Uterus (tissue), 4 donors: ENCODE measurements around the gene NCAPD3. TPM values are rescaled to one million over a fixed set of nuclear protein-coding genes. Genes with fewer than 3 reads are reported as not detected.

Source experiments
- DNase-seq, 2 donors: peaks; one replicate each; pipeline ENCODE4 v3.0.0-alpha.2; 2019 to 2020
- H3K27ac ChIP-seq, 2 donors: fragments of 200-600 bp; sonication (generic); 1 replicate in 1 of 2; 2 replicates in 1 of 2; pipeline ENCODE4 v1.5.1; 2016 to 2018
- H3K27me3 ChIP-seq, 2 donors: fragments of 200-600 bp; sonication (generic); one replicate each; pipeline ENCODE4 v1.5.1; 2018 to 2019; ENCODE audit warnings: control low read depth in 1 of 2
- H3K36me3 ChIP-seq, 2 donors: fragments of 200-600 bp; sonication (generic); one replicate each; pipeline ENCODE4 v1.5.1; 2019; ENCODE audit warnings: control low read depth in 1 of 2
- H3K4me1 ChIP-seq, 2 donors: fragments of 200-600 bp; sonication (generic); one replicate each; pipeline ENCODE4 v1.5.1; 2018 to 2019; ENCODE audit warnings: control low read depth in 1 of 2
- H3K4me3 ChIP-seq, 2 donors: fragments of 200-600 bp; sonication (generic); 1 replicate in 1 of 2; 2 replicates in 1 of 2; pipeline ENCODE4 v1.5.1; 2018 to 2019; ENCODE audit warnings: mild to moderate bottlenecking in 1 of 2
- H3K9me3 ChIP-seq, 2 donors: fragments of 200-600 bp; sonication (generic); one replicate each; pipeline ENCODE4 v1.5.1; 2019; ENCODE audit warnings: control low read depth in 1 of 2
- CTCF ChIP-seq, 4 experiments: fragments of 200-600 bp in 2 of 4; fragments of 450-650 bp in 2 of 4; sonication (generic) in 2 of 4; IDR thresholded peaks; one replicate each; pipeline ENCODE4 v1.5.1; 2016 to 2019; ENCODE audit warnings: antibody characterized with exemption in 4 of 4, mild to moderate bottlenecking in 2 of 4, moderate library complexity in 1 of 4
- POLR2A ChIP-seq, 2 donors: fragments of 450-650 bp; IDR thresholded peaks; one replicate each; pipeline ENCODE4 v1.6.1; 2016; ENCODE audit warnings: antibody characterized with exemption in 2 of 2, mild to moderate bottlenecking in 1 of 2, moderate library complexity in 1 of 2
- intact Hi-C: fragments of 100-400 bp; cut with DNase I; formaldehyde crosslinking; loops from one replicate; pipeline ENCODE4 v1.15.1; 2023; ENCODE audit warnings: low total_unique reads
- total RNA-seq, 4 donors: library from RNA; depleted of rRNA in 3 of 4; stranded (reverse); fragments of >200 nt in 3 of 4; gene quantifications; one replicate each; pipeline versions ENCODE4 v1.1.0 to v1.2.4, GENCODE V29; 2014 to 2023
- donor health status: DM: yes; HTN: yes; CAD: no.

NCAPD3 gene
- total RNA-seq, 4 donors from 2014 or later, result 6.4 to 27.1 (median 9.9) TPM

DNA sequence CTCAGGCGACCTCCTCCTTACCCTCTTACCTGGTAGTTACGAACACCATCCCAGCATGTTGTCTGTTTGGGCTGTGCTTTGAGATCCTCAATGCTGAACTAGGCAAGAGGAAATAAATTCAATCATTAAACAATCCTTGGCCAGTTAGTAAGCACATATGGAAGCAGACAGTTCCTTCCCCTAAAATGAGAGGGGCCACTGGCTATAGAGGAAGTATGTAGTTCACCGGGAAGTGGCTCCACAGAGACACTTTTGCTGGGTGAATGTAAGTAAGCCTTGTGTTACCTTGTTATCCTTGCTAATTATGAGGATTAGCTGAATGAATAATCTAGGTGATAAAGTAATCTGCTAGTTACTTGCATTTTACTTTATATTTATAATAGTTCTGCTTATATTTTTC, 26.5 kb upstream of the NCAPD3 start:
- no peak overlapping the region for H3K4me3 ChIP-seq
- TF ChIP-seq CTCF (IDR thresholded peaks at IDR 0.05), result no peak
- TF ChIP-seq POLR2A (IDR thresholded peaks at IDR 0.05), result no peak
- peaks cover 6 to 7% of the 10 kb centered on the region in 2 donors for H3K4me1 ChIP-seq
- no peaks in the 10 kb centered on the region for H3K9me3 ChIP-seq
- no peak for DNase-seq
- H3K36me3 ChIP-seq, result no peaks in the 10 kb centered on the region
- H3K27me3 ChIP-seq, result no peaks in the 10 kb centered on the region
- intact Hi-C loops, result no loop called here
- H3K27ac ChIP-seq, result no peak overlapping the region

DNA sequence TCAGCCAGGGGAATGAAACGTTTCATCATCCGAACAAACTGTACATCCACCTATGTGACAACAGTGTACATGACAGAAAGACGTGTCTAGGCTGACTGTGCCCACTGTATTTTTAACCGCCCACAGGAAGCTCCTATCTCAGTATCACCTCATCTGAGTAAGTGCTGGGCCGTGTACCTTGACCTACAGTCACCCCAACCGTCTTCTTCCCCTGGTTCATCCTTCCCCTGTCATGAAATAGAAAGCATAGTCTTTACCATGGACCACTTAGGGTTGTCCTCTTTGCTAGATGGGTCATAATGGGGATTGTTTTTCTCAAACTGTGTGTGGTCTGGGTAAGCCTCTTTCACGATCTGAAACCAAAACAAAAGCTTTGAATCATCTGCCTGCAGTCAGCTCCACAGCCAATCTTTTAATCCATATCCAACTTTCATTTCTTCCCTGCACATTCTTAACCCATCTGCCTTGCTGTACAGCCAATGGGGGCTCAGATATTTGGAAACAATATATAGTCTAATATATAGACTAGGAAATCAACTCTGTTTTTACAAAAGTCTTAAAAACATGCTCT, 25.2 kb upstream of the NCAPD3 start:
- Histone ChIP-seq H3K36me3 (no peaks in the 10 kb centered on the region), H3K27me3 (no peaks in the 10 kb centered on the region), H3K4me3 (no peak overlapping the region), H3K4me1 (peaks cover 0 to 7% of the 10 kb centered on the region in 2 donors), H3K9me3 (no peaks in the 10 kb centered on the region), H3K27ac (no peak overlapping the region)
- intact Hi-C loops, result no loop called here
- TF ChIP-seq POLR2A (IDR thresholded peaks at IDR 0.05), result no peak
- no peak for DNase-seq

GRCh38 chr11:134246678-134247077, 22.9 kb upstream of the NCAPD3 start:
- H3K27ac ChIP-seq, result no peak overlapping the region
- intact Hi-C loops, result no loop called here
- H3K4me3 ChIP-seq, result no peak overlapping the region
- DNase-seq, result no peak
- peaks cover 0 to 2% of the 10 kb centered on the region in 2 donors for H3K4me1 ChIP-seq
- no peak for TF ChIP-seq POLR2A (IDR thresholded peaks at IDR 0.05)
- no peak for TF ChIP-seq CTCF (IDR thresholded peaks at IDR 0.05)
- no peaks in the 10 kb centered on the region for H3K9me3 ChIP-seq
- no peaks in the 10 kb centered on the region for H3K27me3 ChIP-seq
- no peaks in the 10 kb centered on the region for H3K36me3 ChIP-seq

- Histone ChIP-seq H3K27me3 (no peaks in the 10 kb centered on the region), H3K36me3 (no peaks in the 10 kb centered on the region), H3K27ac (no peak overlapping the region), H3K4me1 (no peaks in the 10 kb centered on the region), H3K4me3 (no peak overlapping the region), H3K9me3 (no peaks in the 10 kb centered on the region)
- TF ChIP-seq POLR2A (IDR thresholded peaks at IDR 0.05) (no peak), CTCF (IDR thresholded peaks at IDR 0.05) (no peak)
- intact Hi-C loops, result no loop called here
- DNase-seq, result no peak
Observed at GRCh38 chr11:134246100-134246499, 22.3 kb upstream of the NCAPD3 start.

- intact Hi-C loops, result no loop called here
- DNase-seq, result no peak
- Histone ChIP-seq H3K27ac (no peak overlapping the region), H3K4me3 (no peak overlapping the region), H3K9me3 (no peaks in the 10 kb centered on the region), H3K36me3 (no peaks in the 10 kb centered on the region), H3K27me3 (no peaks in the 10 kb centered on the region), H3K4me1 (no peaks in the 10 kb centered on the region)
- no peak for TF ChIP-seq CTCF (IDR thresholded peaks at IDR 0.05)
- no peak for TF ChIP-seq POLR2A (IDR thresholded peaks at IDR 0.05)
Observed at GRCh38 chr11:134245434-134245833, 21.7 kb upstream of the NCAPD3 start.

- Histone ChIP-seq H3K4me3 (no peak overlapping the region), H3K36me3 (no peaks in the 10 kb centered on the region), H3K9me3 (no peaks in the 10 kb centered on the region), H3K27ac (no peak overlapping the region), H3K27me3 (no peaks in the 10 kb centered on the region), H3K4me1 (no peaks in the 10 kb centered on the region)
- TF ChIP-seq POLR2A (IDR thresholded peaks at IDR 0.05) (no peak), CTCF (IDR thresholded peaks at IDR 0.05) (peak in 3 of 4 experiments; percentile 10 to 30 (median 22))
- intact Hi-C loops, result no loop called here
- DNase-seq, result no peak
Observed at GRCh38 chr11:134244593-134244992, 20.8 kb upstream of the NCAPD3 start.
